A673 (cell line): ENCODE data around the gene ATMIN. TPM values are rescaled to one million over a fixed set of nuclear protein-coding genes. Genes with fewer than 3 reads are reported as not detected.

Source experiments
- BruUV-seq: library from RNA; stranded (reverse); fragments of 400-500 nt; replicated peaks from 2 replicates; lab custom pipeline; 2021; lab: Mats Ljungman, UMichigan
- CTCF ChIA-PET: fragments of 300-600 bp; sonication (Branson Sonifier 250); formaldehyde crosslinking; loops from one replicate; lab custom pipeline; 2022; ENCODE audit warnings: antibody characterized with exemption; lab: Charles Lee
- POLR2A ChIA-PET: fragments of 300-600 bp; sonication (Branson Sonifier 250); formaldehyde crosslinking; loops from one replicate; lab custom pipeline; 2022; ENCODE audit warnings: antibody characterized with exemption; ENCODE audit not compliant: low non-redundant PET; lab: Charles Lee
- DNase-seq: peaks from one replicate; pipeline ENCODE4 v3.0.0-alpha.2; 2015; ENCODE audit warnings: low spot score
- H3K27ac ChIP-seq: fragments of 200-600 bp; sonication (generic); 2 replicates; pipeline ENCODE4 v1.5.1; 2016; ENCODE audit warnings: mixed run types, low read depth, mild to moderate bottlenecking, mixed read lengths, antibody characterized with exemption, low read length; ENCODE audit not compliant: poor library complexity, severe bottlenecking
- H3K27me3 ChIP-seq: fragments of 200-600 bp; sonication (generic); replicated peaks from 2 replicates; pipeline ENCODE4 v1.6.1; 2017; ENCODE audit warnings: mixed run types, low read depth, mild to moderate bottlenecking, mixed read lengths, antibody characterized with exemption, low read length; ENCODE audit not compliant: insufficient read depth, poor library complexity
- H3K36me3 ChIP-seq: fragments of 200-600 bp; sonication (generic); 2 replicates; pipeline ENCODE4 v1.6.1; 2016; ENCODE audit warnings: mixed run types, mild to moderate bottlenecking, mixed read lengths, antibody characterized with exemption, low read length; ENCODE audit not compliant: insufficient read depth, poor library complexity, severe bottlenecking
- H3K4me1 ChIP-seq: fragments of 200-600 bp; sonication (generic); 2 replicates; pipeline ENCODE4 v1.6.1; 2017; ENCODE audit warnings: mixed run types, mild to moderate bottlenecking, mixed read lengths, antibody characterized with exemption, low read length; ENCODE audit not compliant: insufficient read depth, poor library complexity, severe bottlenecking
- H3K4me3 ChIP-seq: fragments of 200-600 bp; sonication (generic); 2 replicates; pipeline ENCODE4 v1.5.1; 2016; ENCODE audit warnings: low read depth, mixed run types, mild to moderate bottlenecking, mixed read lengths, low read length; ENCODE audit not compliant: poor library complexity, severe bottlenecking
- H3K9me3 ChIP-seq: fragments of 200-600 bp; sonication (generic); 2 replicates; pipeline ENCODE4 v1.6.1; 2016; ENCODE audit warnings: mixed run types, low read depth, mild to moderate bottlenecking, mixed read lengths, antibody characterized with exemption, low read length; ENCODE audit not compliant: poor library complexity, severe bottlenecking
- EZH2 ChIP-seq: fragments of 200-600 bp; sonication (generic); IDR thresholded peaks from 2 replicates; pipeline ENCODE4 v1.6.1; 2017; ENCODE audit warnings: borderline replicate concordance, low read depth, mild to moderate bottlenecking, mixed read lengths, antibody characterized with exemption, low read length; ENCODE audit not compliant: poor library complexity, severe bottlenecking
- intact Hi-C: fragments of 100-400 bp; cut with micrococcal nuclease; formaldehyde crosslinking; loops from one replicate; pipeline ENCODE4 v1.10.0; 2022; ENCODE audit not compliant: unreplicated experiment
- total RNA-seq: library from RNA; stranded (reverse); gene quantifications from 2 replicates; pipeline ENCODE4 v1.2.3, GENCODE V29; 2021
- TF ChIP-seq, protein P1 (sequence below): fragments of 300-800, 200-600 bp; sonication (generic); conservative IDR thresholded peaks from 2 replicates; pipeline ENCODE4 v1.5.1; 2017; ENCODE audit warnings: low read depth, mild to moderate bottlenecking, antibody characterized with exemption, low read length, moderate library complexity, mixed read lengths

Gene ATMIN
- total RNA-seq, 1 experiment from 2014 or later: 44.6 TPM

DNA sequence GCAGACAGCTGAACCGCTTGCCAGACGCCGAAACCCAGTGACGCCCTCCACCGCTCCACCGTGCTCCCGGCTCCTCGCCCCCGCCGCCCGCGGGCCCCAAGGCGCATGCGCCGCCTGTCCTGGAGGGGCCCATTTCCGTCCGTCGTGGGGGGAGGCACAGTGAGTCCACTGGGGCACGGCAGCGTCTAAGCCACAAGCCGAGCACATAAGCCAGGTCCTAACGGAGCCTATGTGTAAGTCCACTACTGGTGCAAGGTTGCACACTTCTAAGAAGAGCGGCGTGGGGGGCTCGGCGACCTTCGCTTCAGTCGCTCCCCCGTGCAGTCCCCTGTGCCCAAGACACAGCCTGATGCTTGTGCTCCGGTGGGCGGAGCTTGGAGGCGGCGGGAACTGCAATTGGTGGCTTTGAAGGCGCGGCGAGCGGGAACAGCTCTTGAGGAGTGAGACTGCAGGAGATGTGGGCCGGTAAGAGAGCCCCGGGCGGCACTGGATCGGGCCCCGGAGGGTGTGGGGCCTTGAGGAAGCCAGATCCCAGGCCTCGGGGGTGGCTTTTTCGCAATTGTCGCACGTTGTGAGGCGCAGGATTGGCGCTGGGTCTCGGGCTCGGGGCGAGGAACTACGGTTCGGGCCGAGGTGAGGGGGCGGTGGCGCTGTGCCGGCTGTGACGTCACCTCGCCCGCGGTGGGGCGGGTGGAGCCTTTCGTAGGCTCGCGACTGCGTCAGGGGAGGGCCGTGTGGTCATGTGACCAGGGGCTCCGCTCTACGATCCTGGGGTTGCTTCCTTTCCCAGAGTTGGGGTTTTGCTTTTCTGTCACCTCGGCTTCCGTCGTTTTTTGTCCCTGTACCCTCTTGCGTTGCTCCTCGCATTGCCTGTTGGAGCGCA lies 28.6 kb upstream of the ATMIN start, which contains the start of the genes CENPN and CMC2:
Gene CENPN (plus strand): TSS at position 402 of the 883 bp plus-strand sequence. CDS start 4,726 bp downstream, outside the sequence.
Gene CMC2 (minus strand): TSS at position 73 of the 883 bp plus-strand sequence. CDS start 9,491 bp downstream, outside the sequence.
- Histone ChIP-seq H3K4me3 (peak within 1 kb of the TSS; percentile 71), H3K4me1 (peaks cover 22% of the 10 kb centered on the region), H3K9me3 (no peaks in the 10 kb centered on the region), H3K36me3 (peaks cover 7% of the 10 kb centered on the region), H3K27me3 (no peaks in the 10 kb centered on the region), H3K27ac (peak within 1 kb of the TSS; percentile 100)
- DNase-seq: peak; percentile 99
- BruUV-seq: TSS peak; percentile 48
- ChIA-PET CTCF (interaction anchor here (0.9 kb wide), 1 partner anchor 29 kb away, joined by 3 read pairs; the partner anchor contains the start of gene ATMIN), POLR2A (interaction anchor here (0.6 kb wide), 1 partner anchor 758 kb away, joined by 4 read pairs; no protein-coding TSS in a partner anchor)
- intact Hi-C loops: loop anchor here (10.0 kb wide), 1 partner anchor 728 kb away; no protein-coding TSS in a partner anchor
- TF ChIP-seq EZH2: no peak
- TF ChIP-seq, protein P1, sequence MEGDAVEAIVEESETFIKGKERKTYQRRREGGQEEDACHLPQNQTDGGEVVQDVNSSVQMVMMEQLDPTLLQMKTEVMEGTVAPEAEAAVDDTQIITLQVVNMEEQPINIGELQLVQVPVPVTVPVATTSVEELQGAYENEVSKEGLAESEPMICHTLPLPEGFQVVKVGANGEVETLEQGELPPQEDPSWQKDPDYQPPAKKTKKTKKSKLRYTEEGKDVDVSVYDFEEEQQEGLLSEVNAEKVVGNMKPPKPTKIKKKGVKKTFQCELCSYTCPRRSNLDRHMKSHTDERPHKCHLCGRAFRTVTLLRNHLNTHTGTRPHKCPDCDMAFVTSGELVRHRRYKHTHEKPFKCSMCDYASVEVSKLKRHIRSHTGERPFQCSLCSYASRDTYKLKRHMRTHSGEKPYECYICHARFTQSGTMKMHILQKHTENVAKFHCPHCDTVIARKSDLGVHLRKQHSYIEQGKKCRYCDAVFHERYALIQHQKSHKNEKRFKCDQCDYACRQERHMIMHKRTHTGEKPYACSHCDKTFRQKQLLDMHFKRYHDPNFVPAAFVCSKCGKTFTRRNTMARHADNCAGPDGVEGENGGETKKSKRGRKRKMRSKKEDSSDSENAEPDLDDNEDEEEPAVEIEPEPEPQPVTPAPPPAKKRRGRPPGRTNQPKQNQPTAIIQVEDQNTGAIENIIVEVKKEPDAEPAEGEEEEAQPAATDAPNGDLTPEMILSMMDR: no peak

- ChIA-PET POLR2A (no interaction called here), CTCF (no interaction called here)
- Histone ChIP-seq H3K27me3 (no peaks in the 10 kb centered on the region), H3K36me3 (peaks cover 21% of the 10 kb centered on the region), H3K4me1 (peaks cover 22% of the 10 kb centered on the region), H3K4me3 (peak overlapping the region; percentile 71), H3K27ac (peak overlapping the region; percentile 100), H3K9me3 (no peaks in the 10 kb centered on the region)
- no peak for DNase-seq
- TF ChIP-seq, protein P1: no peak
- TF ChIP-seq EZH2: no peak
- BruUV-seq: no TSS peak
- intact Hi-C loops: loop anchor here (10.0 kb wide), 1 partner anchor 726 kb away; no protein-coding TSS in a partner anchor
These were observed 27.2 kb upstream of the ATMIN start for GRCh38 chr16:81008505-81008789.

DNA sequence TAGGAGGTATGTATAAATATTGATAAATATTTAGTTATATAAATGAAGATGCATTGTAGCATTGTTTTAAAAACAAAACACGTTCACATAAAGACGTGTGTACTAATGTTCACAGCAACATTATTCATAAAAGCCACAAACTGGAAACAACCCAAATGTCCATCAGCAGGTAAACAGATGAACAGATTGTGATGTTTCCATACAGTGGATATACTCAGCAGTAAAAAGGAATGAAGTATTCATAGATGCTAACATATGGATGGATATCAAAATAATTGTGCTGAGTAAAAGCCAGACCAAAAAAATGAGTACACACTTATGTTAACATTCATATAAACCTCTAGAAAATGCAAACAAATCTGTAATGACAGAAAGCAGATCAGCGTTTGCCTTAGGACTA lies 22.7 kb upstream of the ATMIN start:
- peaks cover 64% of the 10 kb centered on the region for H3K36me3 ChIP-seq

More for the DNA sequence above, 22.7 kb upstream of the ATMIN start:
- H3K9me3 ChIP-seq: no peaks in the 10 kb centered on the region
- no TSS peak for BruUV-seq
- H3K27ac ChIP-seq: no peak overlapping the region
- no peaks in the 10 kb centered on the region for H3K27me3 ChIP-seq
- ChIA-PET CTCF (no interaction called here), POLR2A (no interaction called here)
- no peak overlapping the region for H3K4me3 ChIP-seq
- H3K4me1 ChIP-seq: peaks cover 6% of the 10 kb centered on the region
- no peak for TF ChIP-seq EZH2
- TF ChIP-seq, protein P1: no peak
- DNase-seq: no peak
- intact Hi-C loops: no loop called here
